Measurements from ENCODE around the gene REC114. TPM values are rescaled to one million over a fixed set of nuclear protein-coding genes. Genes with fewer than 3 reads are reported as not detected.
"Not testable (repeated sequence)": the region's sequence is repeated elsewhere in the genome, so short reads cannot be mapped to it uniquely, and the experiment has no call there.

Gene REC114
- total RNA-seq, 2 experiments from 2014 or later = not detected

- no peak overlapping the region for H3K27ac Mint-ChIP-seq
- no peaks in the 10 kb centered on the region for H3K36me3 Mint-ChIP-seq
Observed at GRCh38 chr15:73476704-73477216, 33.8 kb downstream of the REC114 start.

GRCh38 chr15:73480050-73480449, 37.1 kb downstream of the REC114 start:
- ATAC-seq (no peak), DNase-seq (no peak)
- Mint-ChIP-seq H3K9me3 (ENCODE audit: low read depth) (no peaks in the 10 kb centered on the region), H3K27me3 (peaks cover 24% of the 10 kb centered on the region), H3K27ac (no peak overlapping the region), H3K36me3 (no peaks in the 10 kb centered on the region), H3K4me3 (no peak overlapping the region), H3K4me1 (no peaks in the 10 kb centered on the region)
- CTCF ChIA-PET = interaction anchor here (0.6 kb wide), 1 partner anchor 16 kb away, joined by 3 read pairs; no protein-coding TSS in a partner anchor

More at GRCh38 chr15:73476704-73477216, 33.8 kb downstream of the REC114 start:
- no peak overlapping the region for H3K4me3 Mint-ChIP-seq
- peaks cover 47% of the 10 kb centered on the region for H3K27me3 Mint-ChIP-seq
- DNase-seq (no peak), ATAC-seq (no peak)
- CTCF ChIA-PET = no interaction called here
- no peaks in the 10 kb centered on the region for H3K9me3 Mint-ChIP-seq (ENCODE audit: low read depth)
- H3K4me1 Mint-ChIP-seq = no peaks in the 10 kb centered on the region

- H3K27ac Mint-ChIP-seq = no peak overlapping the region
- CTCF ChIA-PET = no interaction called here
- H3K4me3 Mint-ChIP-seq = no peak overlapping the region
- ATAC-seq (no peak), DNase-seq (no peak)
- H3K9me3 Mint-ChIP-seq (ENCODE audit: low read depth) = no peaks in the 10 kb centered on the region
- no peaks in the 10 kb centered on the region for H3K4me1 Mint-ChIP-seq
- no peaks in the 10 kb centered on the region for H3K36me3 Mint-ChIP-seq
- H3K27me3 Mint-ChIP-seq = peaks cover 19% of the 10 kb centered on the region
Observed at GRCh38 chr15:73482166-73482565, 39.2 kb downstream of the REC114 start.

- no peaks in the 10 kb centered on the region for H3K36me3 Mint-ChIP-seq
- DNase-seq (no peak), ATAC-seq (no peak)
- CTCF ChIA-PET = interaction anchor here (1.2 kb wide), 1 partner anchor 10 kb away, joined by 3 read pairs; no protein-coding TSS in a partner anchor
- H3K4me1 Mint-ChIP-seq = no peaks in the 10 kb centered on the region
- H3K27me3 Mint-ChIP-seq = peaks cover 19% of the 10 kb centered on the region
- no peak overlapping the region for H3K4me3 Mint-ChIP-seq
- no peak overlapping the region for H3K27ac Mint-ChIP-seq
- no peaks in the 10 kb centered on the region for H3K9me3 Mint-ChIP-seq (ENCODE audit: low read depth)
Observed at GRCh38 chr15:73483053-73483452, 40.1 kb downstream of the REC114 start.

- no peaks in the 10 kb centered on the region for H3K9me3 Mint-ChIP-seq (ENCODE audit: low read depth)
- ATAC-seq = no peak
- no peaks in the 10 kb centered on the region for H3K4me1 Mint-ChIP-seq
- no peak overlapping the region for H3K27ac Mint-ChIP-seq
- H3K27me3 Mint-ChIP-seq = peaks cover 11% of the 10 kb centered on the region
- H3K4me3 Mint-ChIP-seq = no peak overlapping the region
- DNase-seq = no peak
- no peaks in the 10 kb centered on the region for H3K36me3 Mint-ChIP-seq
- CTCF ChIA-PET = no interaction called here
Observed at GRCh38 chr15:73485372-73485771, 42.4 kb downstream of the REC114 start.

GRCh38 chr15:73485885-73486284, 42.9 kb downstream of the REC114 start:
- H3K4me1 Mint-ChIP-seq; DNase-seq; H3K27ac Mint-ChIP-seq; H3K36me3 Mint-ChIP-seq; ATAC-seq; H3K9me3 Mint-ChIP-seq (ENCODE audit: low read depth); H3K4me3 Mint-ChIP-seq; CTCF ChIA-PET: not testable (repeated sequence)
- H3K27me3 Mint-ChIP-seq = peaks cover 11% of the 10 kb centered on the region

- H3K4me1 Mint-ChIP-seq = no peaks in the 10 kb centered on the region
- ATAC-seq (no peak), DNase-seq (no peak)
- no peak overlapping the region for H3K4me3 Mint-ChIP-seq
- H3K27ac Mint-ChIP-seq = no peak overlapping the region
- no peaks in the 10 kb centered on the region for H3K9me3 Mint-ChIP-seq (ENCODE audit: low read depth)
- no peaks in the 10 kb centered on the region for H3K36me3 Mint-ChIP-seq
- peaks cover 17% of the 10 kb centered on the region for H3K27me3 Mint-ChIP-seq
- CTCF ChIA-PET = no interaction called here
Observed at GRCh38 chr15:73488698-73489097, 45.7 kb downstream of the REC114 start.

- Mint-ChIP-seq H3K9me3 (ENCODE audit: low read depth) (no peaks in the 10 kb centered on the region), H3K27ac (no peak overlapping the region), H3K4me1 (no peaks in the 10 kb centered on the region), H3K4me3 (no peak overlapping the region), H3K27me3 (peaks cover 30% of the 10 kb centered on the region), H3K36me3 (no peaks in the 10 kb centered on the region)
- CTCF ChIA-PET = no interaction called here
- no peak for DNase-seq
- no peak for ATAC-seq
Observed at GRCh38 chr15:73493922-73494321, 51.0 kb downstream of the REC114 start.

- Mint-ChIP-seq H3K4me3 (no peak overlapping the region), H3K9me3 (ENCODE audit: low read depth) (no peaks in the 10 kb centered on the region), H3K27me3 (peaks cover 38% of the 10 kb centered on the region), H3K27ac (no peak overlapping the region), H3K4me1 (no peaks in the 10 kb centered on the region), H3K36me3 (no peaks in the 10 kb centered on the region)
- CTCF ChIA-PET = interaction anchor here (0.7 to 1.2 kb wide), 3 partner anchors 16 to 870 kb away, joined by 3 read pairs; no protein-coding TSS in a partner anchor
- ATAC-seq = no peak
- DNase-seq = no peak
Observed at GRCh38 chr15:73495181-73495580, 52.2 kb downstream of the REC114 start.

- no peak for DNase-seq
- no peaks in the 10 kb centered on the region for H3K4me1 Mint-ChIP-seq
- no peak overlapping the region for H3K27ac Mint-ChIP-seq
- CTCF ChIA-PET = no interaction called here
- no peak for ATAC-seq
- no peak overlapping the region for H3K4me3 Mint-ChIP-seq
- H3K36me3 Mint-ChIP-seq = no peaks in the 10 kb centered on the region
- no peaks in the 10 kb centered on the region for H3K9me3 Mint-ChIP-seq (ENCODE audit: low read depth)
- peaks cover 35% of the 10 kb centered on the region for H3K27me3 Mint-ChIP-seq
Observed at GRCh38 chr15:73500696-73501095, 57.7 kb downstream of the REC114 start.

- Mint-ChIP-seq H3K27ac (no peak overlapping the region), H3K4me1 (no peaks in the 10 kb centered on the region), H3K9me3 (ENCODE audit: low read depth) (no peaks in the 10 kb centered on the region), H3K36me3 (no peaks in the 10 kb centered on the region), H3K27me3 (peaks cover 23% of the 10 kb centered on the region), H3K4me3 (no peak overlapping the region)
- CTCF ChIA-PET = no interaction called here
- ATAC-seq (no peak), DNase-seq (no peak)
Observed at GRCh38 chr15:73504885-73505284, 61.9 kb downstream of the REC114 start.

- Mint-ChIP-seq H3K36me3 (no peaks in the 10 kb centered on the region), H3K27ac (no peak overlapping the region), H3K27me3 (no peaks in the 10 kb centered on the region), H3K9me3 (ENCODE audit: low read depth) (no peaks in the 10 kb centered on the region), H3K4me3 (no peak overlapping the region), H3K4me1 (peaks cover 12% of the 10 kb centered on the region)
- no peak for DNase-seq
- no peak for ATAC-seq
- CTCF ChIA-PET = no interaction called here
Observed at GRCh38 chr15:73515527-73515926, 72.6 kb downstream of the REC114 start.

- CTCF ChIA-PET = no interaction called here
- no peaks in the 10 kb centered on the region for H3K27me3 Mint-ChIP-seq
- H3K9me3 Mint-ChIP-seq (ENCODE audit: low read depth) = no peaks in the 10 kb centered on the region
- H3K36me3 Mint-ChIP-seq = no peaks in the 10 kb centered on the region
- H3K4me1 Mint-ChIP-seq = peaks cover 15% of the 10 kb centered on the region
- ATAC-seq = no peak
- no peak overlapping the region for H3K4me3 Mint-ChIP-seq
- no peak overlapping the region for H3K27ac Mint-ChIP-seq
- no peak for DNase-seq
Observed at GRCh38 chr15:73517566-73517965, 74.6 kb downstream of the REC114 start.

GRCh38 chr15:73518180-73518862, 75.4 kb downstream of the REC114 start:
- DNase-seq (no peak), ATAC-seq (no peak)
- H3K27me3 Mint-ChIP-seq = no peaks in the 10 kb centered on the region
- no peak overlapping the region for H3K4me3 Mint-ChIP-seq
- CTCF ChIA-PET = no interaction called here
- H3K27ac Mint-ChIP-seq = no peak overlapping the region
- no peaks in the 10 kb centered on the region for H3K36me3 Mint-ChIP-seq
- H3K9me3 Mint-ChIP-seq (ENCODE audit: low read depth) = no peaks in the 10 kb centered on the region
- H3K4me1 Mint-ChIP-seq = peaks cover 15% of the 10 kb centered on the region
